HCT116 (cell line): ENCODE measurements around the gene ARPC1B.

ENCODE experiments used
- JUND ChIP-seq: IDR thresholded peaks from 2 replicates; pipeline ENCODE4 v1.6.1; 2012
- POLR2A ChIP-seq: IDR thresholded peaks from 2 replicates; pipeline ENCODE4 v1.7.0; 2011; ENCODE audit warnings: borderline replicate concordance; ENCODE audit not compliant: insufficient read depth, insufficient read length; ENCODE audit errors: extremely low read depth
- POLR2AphosphoS5 ChIP-seq: IDR thresholded peaks from 2 replicates; pipeline ENCODE4 v1.6.1; 2011; ENCODE audit warnings: mild to moderate bottlenecking, low read depth, low read length, moderate library complexity
- TF ChIP-seq, protein P1 (sequence below), 3 experiments: fragments of 200-600 bp in 1 of 3; sonication (generic) in 1 of 3; IDR thresholded peaks in 2 of 3; conservative IDR thresholded peaks in 1 of 3; 2 replicates each; pipeline ENCODE4 v1.5.1; 2012 to 2017; ENCODE audit warnings: low read depth in 2 of 3, low read length in 2 of 3, antibody characterized with exemption in 1 of 3, borderline replicate concordance in 1 of 3, control low read depth in 1 of 3, mild to moderate bottlenecking in 1 of 3, mixed read lengths in 1 of 3, mixed run types in 1 of 3, moderate library complexity in 1 of 3; ENCODE audit not compliant: insufficient read depth in 1 of 3

GRCh38 chr7:99385564-99385963, 11.0 kb downstream of the ARPC1B start:
- TF ChIP-seq POLR2AphosphoS5 (no peak), JUND (no peak), POLR2A (no peak)
- TF ChIP-seq, protein P1, sequence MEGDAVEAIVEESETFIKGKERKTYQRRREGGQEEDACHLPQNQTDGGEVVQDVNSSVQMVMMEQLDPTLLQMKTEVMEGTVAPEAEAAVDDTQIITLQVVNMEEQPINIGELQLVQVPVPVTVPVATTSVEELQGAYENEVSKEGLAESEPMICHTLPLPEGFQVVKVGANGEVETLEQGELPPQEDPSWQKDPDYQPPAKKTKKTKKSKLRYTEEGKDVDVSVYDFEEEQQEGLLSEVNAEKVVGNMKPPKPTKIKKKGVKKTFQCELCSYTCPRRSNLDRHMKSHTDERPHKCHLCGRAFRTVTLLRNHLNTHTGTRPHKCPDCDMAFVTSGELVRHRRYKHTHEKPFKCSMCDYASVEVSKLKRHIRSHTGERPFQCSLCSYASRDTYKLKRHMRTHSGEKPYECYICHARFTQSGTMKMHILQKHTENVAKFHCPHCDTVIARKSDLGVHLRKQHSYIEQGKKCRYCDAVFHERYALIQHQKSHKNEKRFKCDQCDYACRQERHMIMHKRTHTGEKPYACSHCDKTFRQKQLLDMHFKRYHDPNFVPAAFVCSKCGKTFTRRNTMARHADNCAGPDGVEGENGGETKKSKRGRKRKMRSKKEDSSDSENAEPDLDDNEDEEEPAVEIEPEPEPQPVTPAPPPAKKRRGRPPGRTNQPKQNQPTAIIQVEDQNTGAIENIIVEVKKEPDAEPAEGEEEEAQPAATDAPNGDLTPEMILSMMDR (IDR thresholded peaks at IDR 0.05 in 2 of 3, conservative IDR thresholded peaks at IDR 0.05 in 1 of 3; ENCODE audit: borderline replicate concordance in 1 of 3, insufficient read depth in 1 of 3, low read depth in 2 of 3, low read length in 2 of 3) = no peak
